BE2C (cell line): ENCODE measurements around the gene ABCD1.

Experiments
- DNase-seq: peaks from one replicate; pipeline ENCODE4 v3.0.0-alpha.2; 2020
- H3K27me3 ChIP-seq: fragments of 250-450 bp; sonication (Bioruptor Pico); 2 replicates; pipeline ENCODE4 v1.5.1; 2020; ENCODE audit warnings: mild to moderate bottlenecking
- H3K36me3 ChIP-seq: fragments of 250-450 bp; sonication (Bioruptor Pico); 2 replicates; pipeline ENCODE4 v1.5.1; 2020; ENCODE audit warnings: mild to moderate bottlenecking
- H3K4me1 ChIP-seq: fragments of 250-450 bp; sonication (Bioruptor Pico); 2 replicates; pipeline ENCODE4 v1.5.1; 2020
- H3K4me3 ChIP-seq: 2 replicates; pipeline ENCODE4 v1.5.1; 2011; ENCODE audit warnings: low read depth, low read length
- H3K9me3 ChIP-seq: fragments of 250-450 bp; sonication (Bioruptor Pico); 2 replicates; pipeline ENCODE4 v1.5.1; 2020
- CTCF ChIP-seq: IDR thresholded peaks from 2 replicates; pipeline ENCODE4 v1.5.1; 2012; ENCODE audit warnings: mild to moderate bottlenecking, low read depth, low read length

ABCD1 gene

GRCh38 chrX:153734871-153735270, 10.2 kb downstream of the ABCD1 start:
- no peak overlapping the region for H3K4me3 ChIP-seq
- DNase-seq, result no peak
- H3K36me3 ChIP-seq, result no peaks in the 10 kb centered on the region
- no peak for TF ChIP-seq CTCF
- no peaks in the 10 kb centered on the region for H3K27me3 ChIP-seq
- peaks cover 8% of the 10 kb centered on the region; the same call in 1 of the 2 replicates for H3K4me1 ChIP-seq
- H3K9me3 ChIP-seq, result no peaks in the 10 kb centered on the region

GRCh38 chrX:153735274-153735673, 10.6 kb downstream of the ABCD1 start:
- Histone ChIP-seq H3K4me3 (no peak overlapping the region), H3K4me1 (peaks cover 8% of the 10 kb centered on the region; the same call in 1 of the 2 replicates), H3K9me3 (no peaks in the 10 kb centered on the region), H3K36me3 (no peaks in the 10 kb centered on the region), H3K27me3 (no peaks in the 10 kb centered on the region)
- no peak for TF ChIP-seq CTCF
- DNase-seq, result no peak

- H3K9me3 ChIP-seq, result no peaks in the 10 kb centered on the region
- DNase-seq, result no peak
- peaks cover 8% of the 10 kb centered on the region; the same call in 1 of the 2 replicates for H3K4me1 ChIP-seq
- TF ChIP-seq CTCF, result no peak
- H3K27me3 ChIP-seq, result no peaks in the 10 kb centered on the region
- H3K36me3 ChIP-seq, result no peaks in the 10 kb centered on the region
- no peak overlapping the region for H3K4me3 ChIP-seq
These were observed 11.6 kb downstream of the ABCD1 start for GRCh38 chrX:153736071-153736820.

- no peaks in the 10 kb centered on the region for H3K9me3 ChIP-seq
- peaks cover 8% of the 10 kb centered on the region; the same call in 1 of the 2 replicates for H3K4me1 ChIP-seq
- H3K4me3 ChIP-seq, result no peak overlapping the region
- no peaks in the 10 kb centered on the region for H3K27me3 ChIP-seq
- no peak for TF ChIP-seq CTCF
- H3K36me3 ChIP-seq, result no peaks in the 10 kb centered on the region
- peak; percentile 43 for DNase-seq
These were observed 12.3 kb downstream of the ABCD1 start for GRCh38 chrX:153736871-153737441.

GRCh38 chrX:153738056-153738605, 13.5 kb downstream of the ABCD1 start:
- no peak overlapping the region for H3K4me3 ChIP-seq
- H3K4me1 ChIP-seq, result peaks cover 14% of the 10 kb centered on the region
- H3K36me3 ChIP-seq, result no peaks in the 10 kb centered on the region
- H3K9me3 ChIP-seq, result no peaks in the 10 kb centered on the region
- DNase-seq, result no peak
- TF ChIP-seq CTCF, result no peak
- no peaks in the 10 kb centered on the region for H3K27me3 ChIP-seq
